ENCODE results near the gene UNC13D.

The UNC13D gene

DNA sequence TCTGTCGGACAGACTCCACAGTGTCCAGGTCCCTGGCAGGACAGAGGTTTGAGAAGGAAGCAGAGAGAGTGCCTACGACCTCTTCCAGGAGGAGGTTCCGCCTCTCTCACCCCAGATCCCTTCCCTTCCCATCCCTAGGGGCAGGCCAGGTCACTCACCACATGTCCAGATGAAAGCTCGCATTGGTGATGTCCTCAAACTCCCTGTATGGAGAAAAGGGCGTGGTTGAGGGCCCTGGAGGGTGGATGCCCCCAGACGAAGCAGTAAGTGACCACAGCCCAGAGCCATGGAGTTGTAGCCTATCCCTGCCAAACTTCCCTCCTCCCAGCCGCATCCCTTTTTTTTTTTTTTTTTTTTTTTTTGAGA, 3.4 kb downstream of the UNC13D start:
- H3K27me3 ChIP-seq (ENCODE audit: low read depth): no peaks in the 10 kb centered on the region
- in situ Hi-C loops (cut with MboI; ENCODE audit: low sequenced_read_pairs): no loop called here
- no peaks in the 10 kb centered on the region for H3K9me3 ChIP-seq
- no peak overlapping the region for H3K4me3 ChIP-seq
- no peaks in the 10 kb centered on the region for H3K36me3 ChIP-seq (replicated peaks)
- DNase-seq (ENCODE audit: low spot score in 2 of 2): no peak
- H3K4me1 ChIP-seq: peaks cover 6% of the 10 kb centered on the region

- no peaks in the 10 kb centered on the region for H3K9me3 ChIP-seq
- no peak for DNase-seq (ENCODE audit: low spot score in 2 of 2)
- H3K36me3 ChIP-seq (replicated peaks): no peaks in the 10 kb centered on the region
- H3K4me1 ChIP-seq: peaks cover 2% of the 10 kb centered on the region; the same call in 1 of the 2 replicates
- in situ Hi-C loops (cut with MboI; ENCODE audit: low sequenced_read_pairs): no loop called here
- H3K4me3 ChIP-seq: no peak overlapping the region
- no peaks in the 10 kb centered on the region for H3K27me3 ChIP-seq (ENCODE audit: low read depth)
These were observed 4.0 kb downstream of the UNC13D start for GRCh38 chr17:75839942-75840798.

DNA sequence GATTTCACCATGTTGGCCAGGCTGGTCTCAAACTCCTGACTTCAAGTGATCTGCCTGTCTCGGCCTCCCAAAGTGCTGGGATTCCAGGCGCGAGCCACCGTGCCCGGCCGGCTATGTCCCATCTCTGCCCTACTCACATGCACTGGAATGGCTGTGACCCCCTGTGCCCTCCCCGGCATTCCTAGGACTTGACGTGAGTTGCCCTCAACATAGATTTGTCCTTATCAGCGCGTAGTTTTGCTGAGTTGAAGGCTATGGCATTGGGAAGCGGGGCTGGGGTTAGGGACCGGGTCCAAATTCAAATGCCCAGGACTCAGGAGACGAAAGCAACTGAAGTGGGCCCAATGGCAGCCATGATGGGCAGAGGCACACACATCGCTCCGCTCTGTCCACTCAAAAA, 5.8 kb downstream of the UNC13D start:
- no peaks in the 10 kb centered on the region for H3K36me3 ChIP-seq (replicated peaks)
- no peak overlapping the region for H3K4me3 ChIP-seq
- H3K9me3 ChIP-seq: no peaks in the 10 kb centered on the region
- in situ Hi-C loops (cut with MboI; ENCODE audit: low sequenced_read_pairs): no loop called here
- no peak for DNase-seq (ENCODE audit: low spot score in 2 of 2)
- no peaks in the 10 kb centered on the region for H3K4me1 ChIP-seq
- no peaks in the 10 kb centered on the region for H3K27me3 ChIP-seq (ENCODE audit: low read depth)

DNA sequence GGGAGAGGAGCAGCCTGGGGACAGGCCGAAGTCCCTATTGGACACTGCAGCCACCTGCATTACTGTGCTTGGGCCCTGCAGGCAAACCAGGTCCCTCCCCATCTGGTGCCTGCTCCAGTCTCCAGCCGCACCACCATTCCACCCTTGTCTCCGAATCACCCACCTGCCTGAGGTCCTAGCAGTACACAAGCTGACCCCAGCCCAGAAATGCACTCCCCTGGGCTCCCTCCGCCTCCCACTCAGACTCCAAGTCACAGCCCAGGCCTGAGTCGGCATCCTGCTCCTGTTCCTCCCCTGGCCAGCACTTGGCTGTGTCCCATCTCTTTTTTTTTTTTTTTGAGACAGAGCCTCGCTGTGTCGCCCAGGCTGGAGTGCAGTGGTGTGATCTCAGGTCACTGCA, 6.3 kb downstream of the UNC13D start:
- DNase-seq (ENCODE audit: low spot score in 2 of 2): no peak
- in situ Hi-C loops (cut with MboI; ENCODE audit: low sequenced_read_pairs): no loop called here
- Histone ChIP-seq H3K4me3 (no peak overlapping the region), H3K27me3 (ENCODE audit: low read depth) (no peaks in the 10 kb centered on the region), H3K9me3 (no peaks in the 10 kb centered on the region), H3K4me1 (no peaks in the 10 kb centered on the region), H3K36me3 (replicated peaks) (no peaks in the 10 kb centered on the region)

DNA sequence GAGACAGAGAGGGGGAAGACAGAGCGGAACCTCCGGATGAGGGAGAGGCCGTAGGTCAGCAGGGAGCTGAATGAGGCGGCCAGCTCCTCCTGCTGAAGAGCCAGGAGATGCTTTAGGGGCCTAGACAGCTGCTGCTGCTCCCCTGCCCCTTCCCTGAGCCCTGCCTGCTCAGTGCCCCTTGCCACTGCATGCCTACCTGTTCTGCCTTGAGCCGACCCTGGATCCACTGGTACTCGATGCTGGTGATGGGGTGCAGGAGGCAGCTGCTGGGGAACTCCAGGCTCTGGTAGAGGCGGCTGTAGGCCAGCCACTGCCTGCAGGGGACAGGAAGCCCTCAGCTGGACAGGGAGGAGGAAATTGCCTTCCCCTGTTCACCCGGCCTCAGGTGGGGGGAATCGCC, 7.6 kb downstream of the UNC13D start:
- no peak overlapping the region for H3K4me3 ChIP-seq
- H3K27me3 ChIP-seq (ENCODE audit: low read depth): no peaks in the 10 kb centered on the region
- H3K9me3 ChIP-seq: no peaks in the 10 kb centered on the region
- H3K4me1 ChIP-seq: no peaks in the 10 kb centered on the region
- in situ Hi-C loops (cut with MboI; ENCODE audit: low sequenced_read_pairs): no loop called here
- H3K36me3 ChIP-seq (replicated peaks): no peaks in the 10 kb centered on the region
- no peak for DNase-seq (ENCODE audit: low spot score in 2 of 2)

- no peaks in the 10 kb centered on the region for H3K9me3 ChIP-seq
- no peaks in the 10 kb centered on the region for H3K4me1 ChIP-seq
- H3K27me3 ChIP-seq (ENCODE audit: low read depth): no peaks in the 10 kb centered on the region
- no peaks in the 10 kb centered on the region for H3K36me3 ChIP-seq (replicated peaks)
- in situ Hi-C loops (cut with MboI; ENCODE audit: low sequenced_read_pairs): no loop called here
- DNase-seq (ENCODE audit: low spot score in 2 of 2): no peak
- H3K4me3 ChIP-seq: no peak overlapping the region
These were observed 8.6 kb downstream of the UNC13D start for GRCh38 chr17:75835654-75835987.

DNA sequence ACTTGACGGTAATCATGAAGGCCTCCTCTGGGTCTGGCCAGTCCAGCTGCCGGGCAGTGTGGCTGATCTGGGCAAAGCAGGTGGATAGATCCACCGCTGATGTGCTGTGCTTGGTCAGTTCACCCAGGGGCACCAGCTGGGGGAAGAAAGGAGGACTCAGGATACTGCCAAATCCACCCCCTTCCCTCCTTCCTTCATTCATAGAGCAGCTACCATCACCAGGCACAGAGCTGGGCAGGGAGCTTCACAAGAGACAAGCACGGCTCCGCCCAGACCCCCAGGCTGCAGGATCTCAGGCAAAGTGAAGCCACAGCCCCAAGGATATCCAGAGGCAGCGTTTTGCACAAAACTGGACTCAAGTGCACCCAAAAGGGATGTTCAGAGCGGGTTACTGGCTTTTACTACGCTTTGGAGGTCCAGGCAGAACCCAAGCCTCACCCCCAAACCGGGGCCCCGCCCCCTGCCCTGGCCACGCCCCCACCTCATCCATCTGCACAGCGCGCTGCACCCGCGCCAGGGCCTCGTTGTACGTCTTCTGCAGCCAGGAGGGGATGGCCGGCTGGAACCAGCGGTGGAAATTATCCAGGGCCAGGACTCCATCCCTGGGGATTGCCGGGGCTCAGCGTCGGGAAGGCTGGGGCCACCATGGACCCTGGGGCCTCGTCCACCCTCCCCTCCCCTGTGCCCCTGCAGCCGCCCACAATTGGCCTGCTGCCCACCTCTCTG, 9.1 kb downstream of the UNC13D start:
- in situ Hi-C loops (cut with MboI; ENCODE audit: low sequenced_read_pairs): no loop called here
- H3K36me3 ChIP-seq (replicated peaks): no peaks in the 10 kb centered on the region
- H3K4me1 ChIP-seq: no peaks in the 10 kb centered on the region
- no peaks in the 10 kb centered on the region for H3K9me3 ChIP-seq
- no peak overlapping the region for H3K4me3 ChIP-seq
- H3K27me3 ChIP-seq (ENCODE audit: low read depth): no peaks in the 10 kb centered on the region
- DNase-seq (ENCODE audit: low spot score in 2 of 2): no peak

- Histone ChIP-seq H3K36me3 (replicated peaks) (no peaks in the 10 kb centered on the region), H3K27me3 (ENCODE audit: low read depth) (no peaks in the 10 kb centered on the region), H3K9me3 (no peaks in the 10 kb centered on the region), H3K4me3 (no peak overlapping the region), H3K4me1 (no peaks in the 10 kb centered on the region)
- no peak for DNase-seq (ENCODE audit: low spot score in 2 of 2)
- in situ Hi-C loops (cut with MboI; ENCODE audit: low sequenced_read_pairs): no loop called here
These were observed 9.8 kb downstream of the UNC13D start for GRCh38 chr17:75834279-75834920.

GRCh38 chr17:75832652-75833400, 11.4 kb downstream of the UNC13D start:
- Histone ChIP-seq H3K27me3 (ENCODE audit: low read depth) (no peaks in the 10 kb centered on the region), H3K4me1 (no peaks in the 10 kb centered on the region), H3K4me3 (no peak overlapping the region), H3K36me3 (replicated peaks) (no peaks in the 10 kb centered on the region), H3K9me3 (no peaks in the 10 kb centered on the region)
- no peak for DNase-seq (ENCODE audit: low spot score in 2 of 2)
- in situ Hi-C loops (cut with MboI; ENCODE audit: low sequenced_read_pairs): no loop called here

DNA sequence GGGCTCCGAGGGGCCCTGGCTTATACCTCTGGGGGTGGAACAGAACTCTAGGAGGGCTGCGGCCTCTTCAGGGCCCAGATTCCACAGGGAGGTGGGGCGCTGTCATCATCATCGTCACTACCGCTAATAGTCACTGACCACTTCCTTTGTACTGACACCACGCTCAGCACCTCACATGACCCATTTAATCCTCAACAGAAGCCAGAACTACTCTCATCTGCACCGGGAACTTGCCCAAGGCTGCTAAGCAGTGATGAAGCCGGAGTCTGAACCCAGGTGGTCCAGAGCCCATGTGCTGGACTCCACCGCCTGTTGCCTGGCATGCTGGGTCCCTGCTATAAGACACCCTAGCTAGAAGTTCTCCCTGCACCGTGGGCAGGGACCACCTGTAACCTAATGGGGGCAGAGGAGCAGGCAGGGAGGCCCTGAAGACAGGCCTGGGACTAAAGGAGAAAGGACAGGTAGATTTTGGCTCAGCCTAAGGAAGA, 12.0 kb downstream of the UNC13D start:
- in situ Hi-C loops (cut with MboI; ENCODE audit: low sequenced_read_pairs): no loop called here
- Histone ChIP-seq H3K36me3 (replicated peaks) (no peaks in the 10 kb centered on the region), H3K4me3 (no peak overlapping the region), H3K9me3 (no peaks in the 10 kb centered on the region), H3K27me3 (ENCODE audit: low read depth) (no peaks in the 10 kb centered on the region), H3K4me1 (no peaks in the 10 kb centered on the region)
- DNase-seq (ENCODE audit: low spot score in 2 of 2): no peak

GRCh38 chr17:75831032-75831571, 13.1 kb downstream of the UNC13D start:
- in situ Hi-C loops (cut with MboI; ENCODE audit: low sequenced_read_pairs): no loop called here
- Histone ChIP-seq H3K4me3 (no peak overlapping the region), H3K4me1 (no peaks in the 10 kb centered on the region), H3K9me3 (no peaks in the 10 kb centered on the region), H3K36me3 (replicated peaks) (no peaks in the 10 kb centered on the region), H3K27me3 (ENCODE audit: low read depth) (no peaks in the 10 kb centered on the region)
- DNase-seq (ENCODE audit: low spot score in 2 of 2): no peak

DNA sequence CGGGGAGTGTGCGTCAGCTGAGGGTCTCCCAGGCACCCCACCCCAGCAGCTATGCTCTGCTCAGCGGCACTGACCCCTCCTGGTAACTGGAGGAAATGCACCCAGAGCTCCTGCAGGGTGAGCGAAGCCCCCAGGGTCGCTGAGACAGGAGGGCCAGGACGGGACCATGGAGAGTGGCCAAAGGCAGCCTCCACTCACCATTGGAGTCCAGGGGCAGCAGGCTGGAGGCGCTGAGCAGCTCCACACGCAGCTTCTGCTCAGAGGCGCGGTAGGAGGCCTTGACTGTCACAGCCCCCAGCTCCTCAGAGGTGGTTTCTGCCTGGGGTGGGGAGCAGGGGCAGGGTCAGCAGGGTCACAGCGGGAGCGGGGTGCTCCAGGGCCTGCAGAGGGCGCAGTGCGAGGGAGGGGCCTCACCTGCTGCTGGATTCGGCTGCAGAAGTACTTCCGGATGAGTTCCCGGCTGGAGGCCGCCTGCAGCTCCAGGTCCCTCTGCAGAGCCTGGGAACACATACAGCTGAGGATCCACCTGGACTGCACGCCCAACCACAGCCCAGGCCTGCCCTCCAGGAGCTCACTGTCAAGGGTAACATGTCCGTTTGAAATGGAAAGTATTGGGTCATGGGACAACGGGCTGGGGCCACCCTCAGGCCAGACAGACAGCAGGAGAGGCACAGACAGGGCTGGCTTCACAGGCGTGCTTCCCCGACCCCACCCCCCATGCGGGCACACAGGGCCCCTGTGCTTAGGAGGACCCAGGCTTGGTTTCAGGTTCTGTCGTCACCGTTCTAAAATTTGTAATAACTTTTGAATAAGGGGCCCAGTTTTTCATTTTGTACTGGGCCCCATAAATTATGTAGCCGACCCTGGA, 13.8 kb downstream of the UNC13D start:
- Histone ChIP-seq H3K36me3 (replicated peaks) (no peaks in the 10 kb centered on the region), H3K4me3 (no peak overlapping the region), H3K27me3 (ENCODE audit: low read depth) (no peaks in the 10 kb centered on the region), H3K9me3 (no peaks in the 10 kb centered on the region), H3K4me1 (no peaks in the 10 kb centered on the region)
- in situ Hi-C loops (cut with MboI; ENCODE audit: low sequenced_read_pairs): no loop called here
- DNase-seq (ENCODE audit: low spot score in 2 of 2): peak in 1 of 2 experiments; percentile 72

DNA sequence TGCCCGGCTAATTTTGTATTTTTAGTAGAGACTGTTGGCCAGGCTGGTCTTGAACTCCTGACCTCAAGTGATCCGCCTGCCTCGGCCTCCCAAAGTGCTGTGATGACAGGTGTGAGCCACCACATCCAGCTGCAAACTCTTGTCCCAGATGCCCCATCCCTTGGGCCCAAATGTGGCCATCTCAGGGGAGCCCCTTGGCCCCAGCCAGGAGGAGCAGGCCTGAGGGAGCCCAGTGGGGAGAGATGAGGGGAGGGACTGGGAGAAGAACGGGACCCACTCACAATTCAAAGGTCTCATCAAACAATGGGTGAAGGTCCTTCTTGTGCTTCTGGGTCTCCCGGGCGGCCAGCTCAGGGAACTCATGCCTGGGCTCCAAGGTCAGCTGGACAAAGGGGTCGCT, 14.5 kb downstream of the UNC13D start:
- Histone ChIP-seq H3K27me3 (ENCODE audit: low read depth) (no peaks in the 10 kb centered on the region), H3K4me3 (no peak overlapping the region), H3K4me1 (no peaks in the 10 kb centered on the region), H3K9me3 (no peaks in the 10 kb centered on the region), H3K36me3 (replicated peaks) (peaks cover under 1% of the 10 kb centered on the region)
- in situ Hi-C loops (cut with MboI; ENCODE audit: low sequenced_read_pairs): no loop called here
- no peak for DNase-seq (ENCODE audit: low spot score in 2 of 2)
